IMR-90 (cell line): ENCODE measurements around the gene MAP3K3. TPM values are rescaled to one million over a fixed set of nuclear protein-coding genes. Genes with fewer than 3 reads are reported as not detected.

ENCODE experiments used
- ATAC-seq: fragments of 200-7000 bp; cut with Tn5 transposase; 2 replicates; pipeline ENCODE4 v1.9.1; 2020; ENCODE audit warnings: low read depth, mild to moderate bottlenecking, moderate library complexity
- BruUV-seq: library from RNA; stranded (reverse); fragments of 400-500 nt; replicated peaks from 2 replicates; lab custom pipeline; 2021; lab: Mats Ljungman, UMichigan
- CTCF ChIA-PET: fragments of 300-600 bp; formaldehyde crosslinking; extraction: SDS; loops from one replicate; lab custom pipeline; 2021; ENCODE audit warnings: antibody characterized with exemption; lab: Yijun Ruan, JAX
- POLR2A ChIA-PET: fragments of 300-600 bp; sonication (Branson Sonifier 250); formaldehyde crosslinking; loops from one replicate; lab custom pipeline; 2022; ENCODE audit warnings: antibody characterized with exemption; ENCODE audit not compliant: unreplicated experiment; lab: Charles Lee
- DNase-seq: peaks from one replicate; pipeline ENCODE4 v3.0.0; 2013
- H2AFZ ChIP-seq: replicated peaks from 2 replicates; pipeline ENCODE3; 2013; ENCODE audit warnings: low read length, mild to moderate bottlenecking; ENCODE audit not compliant: poor library complexity
- H2AK5ac ChIP-seq: 2 replicates; pipeline ENCODE4 v1.6.1; 2013; ENCODE audit warnings: low read depth, low read length, inconsistent platforms
- H2AK9ac ChIP-seq: replicated peaks from 2 replicates; pipeline ENCODE3; 2013; ENCODE audit warnings: mild to moderate bottlenecking, low read depth, low read length, moderate library complexity; ENCODE audit not compliant: poor library complexity
- H2BK120ac ChIP-seq: 2 replicates; pipeline ENCODE4 v1.6.1; 2013; ENCODE audit warnings: low read depth, low read length, inconsistent platforms
- H2BK15ac ChIP-seq: 3 replicates; pipeline ENCODE4 v1.6.1; 2013; ENCODE audit warnings: low read depth, low read length, inconsistent platforms
- H2BK20ac ChIP-seq: 2 replicates; pipeline ENCODE4 v1.6.1; 2013; ENCODE audit warnings: low read depth, mild to moderate bottlenecking, inconsistent platforms, low read length, moderate library complexity
- H2BK5ac ChIP-seq: 2 replicates; pipeline ENCODE4 v1.6.1; 2013; ENCODE audit warnings: mild to moderate bottlenecking, low read depth, low read length, inconsistent platforms; ENCODE audit not compliant: poor library complexity, severe bottlenecking
- H3K14ac ChIP-seq: replicated peaks from 2 replicates; pipeline ENCODE4 v1.6.1; 2013; ENCODE audit warnings: low read depth, low read length, inconsistent platforms
- H3K18ac ChIP-seq: 2 replicates; pipeline ENCODE4 v1.6.1; 2013; ENCODE audit warnings: low read depth, low read length, control low read depth
- H3K23ac ChIP-seq: 2 replicates; pipeline ENCODE4 v1.6.1; 2013; ENCODE audit warnings: low read depth, low read length, inconsistent platforms
- H3K27ac ChIP-seq: 2 replicates; pipeline ENCODE4 v1.5.1; 2013; ENCODE audit warnings: mild to moderate bottlenecking, control low read depth, low read length; ENCODE audit not compliant: insufficient read depth
- H3K27me3 ChIP-seq: 2 replicates; pipeline ENCODE4 v1.6.1; 2013; ENCODE audit warnings: low read length; ENCODE audit not compliant: control insufficient read depth, insufficient read depth
- H3K36me3 ChIP-seq: 2 replicates; pipeline ENCODE4 v1.6.1; 2013; ENCODE audit warnings: low read length, mixed read lengths; ENCODE audit not compliant: control insufficient read depth, insufficient read depth
- H3K4ac ChIP-seq: 2 replicates; pipeline ENCODE4 v1.6.1; 2013; ENCODE audit warnings: low read depth, low read length, inconsistent platforms
- H3K4me1 ChIP-seq: 2 replicates; pipeline ENCODE4 v1.6.1; 2013; ENCODE audit warnings: low read length, mixed read lengths; ENCODE audit not compliant: control insufficient read depth, insufficient read depth
- H3K4me2 ChIP-seq: 2 replicates; pipeline ENCODE4 v1.6.1; 2013; ENCODE audit warnings: low read depth, mild to moderate bottlenecking, control low read depth, low read length, moderate library complexity
- H3K4me3 ChIP-seq: 2 replicates; pipeline ENCODE4 v1.5.1; 2013; ENCODE audit warnings: low read depth, mild to moderate bottlenecking, control low read depth, low read length, moderate library complexity; ENCODE audit not compliant: insufficient read depth
- H3K56ac ChIP-seq: 2 replicates; pipeline ENCODE4 v1.6.1; 2013; ENCODE audit warnings: low read length, inconsistent platforms; ENCODE audit not compliant: insufficient read depth; ENCODE audit errors: extremely low read depth
- H3K79me1 ChIP-seq, 2 experiments: 2 replicates each; pipeline ENCODE4 v1.6.1; 2013; ENCODE audit warnings: low read length in 2 of 2, inconsistent platforms in 1 of 2, low read depth in 1 of 2
- H3K9ac ChIP-seq: 2 replicates; pipeline ENCODE4 v1.6.1; 2013; ENCODE audit warnings: low read depth, low read length, control low read depth
- H3K9me1 ChIP-seq: 2 replicates; pipeline ENCODE4 v1.6.1; 2013; ENCODE audit warnings: low read length, inconsistent platforms; ENCODE audit not compliant: insufficient read depth
- H3K9me3 ChIP-seq: 2 replicates; pipeline ENCODE4 v1.6.1; 2013; ENCODE audit warnings: low read length; ENCODE audit not compliant: control insufficient read depth, insufficient read depth
- H4K20me1 ChIP-seq: 2 replicates; pipeline ENCODE4 v1.6.1; 2013; ENCODE audit warnings: low read length, inconsistent platforms; ENCODE audit not compliant: insufficient read depth
- H4K5ac ChIP-seq: 2 replicates; pipeline ENCODE4 v1.6.1; 2013; ENCODE audit warnings: mild to moderate bottlenecking, low read depth, low read length, control low read depth
- H4K8ac ChIP-seq, 2 experiments: 2 replicates each; pipeline ENCODE4 v1.6.1; 2013; ENCODE audit warnings: low read depth in 2 of 2, low read length in 2 of 2, control low read depth in 1 of 2, inconsistent platforms in 1 of 2
- H4K91ac ChIP-seq: 2 replicates; pipeline ENCODE4 v1.6.1; 2013; ENCODE audit warnings: low read depth, low read length, inconsistent platforms; ENCODE audit not compliant: insufficient read depth
- CHD1 ChIP-seq: IDR thresholded peaks from 2 replicates; pipeline ENCODE4 v1.6.1; 2012; ENCODE audit warnings: low read depth, low read length, improper control_type of control experiment
- MAZ ChIP-seq: IDR thresholded peaks from 2 replicates; pipeline ENCODE4 v1.6.1; 2012; ENCODE audit warnings: low read depth, mild to moderate bottlenecking, low read length, improper control_type of control experiment, moderate library complexity, borderline replicate concordance
- SMC3 ChIP-seq: fragments of 150-350 bp; IDR thresholded peaks from 2 replicates; pipeline ENCODE4 v1.6.1; 2016; ENCODE audit warnings: low read depth, mild to moderate bottlenecking, antibody characterized with exemption, low read length, moderate library complexity
- WGBS, 2 experiments: methylation state at CpG; one replicate each; pipeline versions ENCODE4 v1.1.5 to v1.1.7; 2013; ENCODE audit warnings: missing lambda C conversion rate in 2 of 2; ENCODE audit not compliant: insufficient read length in 1 of 2; ENCODE audit errors: extremely low coverage in 2 of 2; 5-methylcytosine and 5-hydroxymethylcytosine counted together
- dilution Hi-C: fragments of 300-500 bp; cut with HindIII; formaldehyde crosslinking; loops from one replicate; pipeline ENCODE4 v1.14.3; 2018; ENCODE audit warnings: low sequenced_read_pairs; ENCODE audit not compliant: unreplicated experiment
- in situ Hi-C: fragments of 300-500 bp; cut with MboI; formaldehyde crosslinking; loops from 3 replicates; pipeline ENCODE4 v1.14.3; 2019; ENCODE audit warnings: low sequenced_read_pairs, inconsistent platforms, mixed read lengths
- intact Hi-C: fragments of 100-400 bp; cut with micrococcal nuclease; formaldehyde crosslinking; loops from 2 replicates; pipeline ENCODE4 v1.10.0; 2022
- polyA plus RNA-seq, 3 experiments: library from polyadenylated mRNA; depleted of rRNA; stranded (reverse); fragments of >200 nt; gene quantifications; 2 replicates each; pipeline ENCODE4 v1.2.3, GENCODE V29; 2012; ENCODE audit warnings: low replicate concordance in 1 of 3
- total RNA-seq: library from RNA; depleted of rRNA; stranded (reverse); fragments of >200 nt; gene quantifications from 2 replicates; pipeline ENCODE4 v1.2.3, GENCODE V29; 2012

The MAP3K3 gene
- total and polyA plus RNA-seq, 2 of the 4 experiments (the other 2 are of a cell fraction) = 19.1 to 25.6 TPM

GRCh38 chr17:63634816-63635215, 12.6 kb downstream of the MAP3K3 start:
- no peak for ATAC-seq
- BruUV-seq = no TSS peak
- intact Hi-C loops = no loop called here
- no peak overlapping the region for H2AK9ac ChIP-seq
- no peak overlapping the region for H3K23ac ChIP-seq
- dilution Hi-C loops = no loop called here
- H3K56ac ChIP-seq = no peak overlapping the region
- in situ Hi-C loops = no loop called here
- no peak overlapping the region for H4K91ac ChIP-seq
- H3K9ac ChIP-seq = no peak overlapping the region
- H3K4me2 ChIP-seq = no peak overlapping the region
- no peak overlapping the region for H3K4me3 ChIP-seq
- H4K20me1 ChIP-seq = 0 out of 2 replicates have a peak, but pooled peaks cover 4% of the 10 kb centered on the region
- H4K5ac ChIP-seq = no peak overlapping the region
- no CpG with 5 or more reads among the region's 1 CpG for WGBS, 2 experiments
- no peak overlapping the region for H3K27ac ChIP-seq
- no peaks in the 10 kb centered on the region for H3K27me3 ChIP-seq
- H3K18ac ChIP-seq = no peak overlapping the region
- DNase-seq = no peak
- H3K36me3 ChIP-seq = peaks cover 14% of the 10 kb centered on the region
- H3K9me3 ChIP-seq = no peaks in the 10 kb centered on the region
- H4K8ac ChIP-seq = no peak overlapping the region
- peaks cover 7% of the 10 kb centered on the region; the same call in 1 of the 2 replicates for H3K9me1 ChIP-seq
- no peak overlapping the region for H2BK20ac ChIP-seq
- peaks cover 5% of the 10 kb centered on the region for H3K4me1 ChIP-seq
- H3K79me1 ChIP-seq = peaks cover 20 to 30% of the 10 kb centered on the region in 2 experiments; a peak in 3 of 4 replicates
- H3K14ac ChIP-seq = no peak overlapping the region
- no peak overlapping the region for H3K4ac ChIP-seq
- no peak overlapping the region for H2BK120ac ChIP-seq
- H2AFZ ChIP-seq = no peak overlapping the region
- H2BK15ac ChIP-seq = no peak overlapping the region
- TF ChIP-seq SMC3 (no peak), MAZ (no peak), CHD1 (no peak)
- POLR2A ChIA-PET = no interaction called here
- no peak overlapping the region for H2AK5ac ChIP-seq
- CTCF ChIA-PET = no interaction called here
- H2BK5ac ChIP-seq = no peak overlapping the region
